ENCODE measurements around the gene VIT.

VIT gene

DNA sequence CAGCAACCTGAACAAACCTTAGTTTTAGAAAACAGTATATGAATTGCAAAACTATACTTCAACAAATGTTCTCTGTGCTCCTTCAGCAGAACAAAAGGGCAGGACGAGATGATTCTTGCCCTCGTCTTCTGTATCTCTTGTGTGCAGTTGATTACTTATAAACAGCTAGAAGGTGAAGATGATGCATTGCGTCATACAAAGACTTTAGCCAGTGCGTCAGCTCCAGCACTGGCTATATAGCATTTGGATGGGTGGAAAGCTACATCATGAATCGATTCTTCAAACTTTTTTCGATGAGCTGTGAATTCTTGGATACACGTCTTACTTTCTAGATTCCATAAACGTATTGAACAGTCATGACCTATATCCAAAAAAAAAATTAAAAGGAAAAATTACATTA, 152.8 kb downstream of the VIT start:
- no peak overlapping the region for H3K4me3 ChIP-seq (replicated peaks; ENCODE audit: insufficient read depth, low read length)
- DNase-seq (ENCODE audit: low read depth in 1 of 2, low spot score in 1 of 2): no peak
- no peak overlapping the region for H3K27ac ChIP-seq (replicated peaks)
- TF ChIP-seq GABPA (IDR thresholded peaks at IDR 0.05; ENCODE audit: low read depth) (no peak), POLR2AphosphoS5 (IDR thresholded peaks at IDR 0.05; ENCODE audit: low read depth) (no peak), SPI1 (IDR thresholded peaks at IDR 0.05; ENCODE audit: borderline replicate concordance, low read depth) (no peak)
- TF ChIP-seq, protein P1, sequence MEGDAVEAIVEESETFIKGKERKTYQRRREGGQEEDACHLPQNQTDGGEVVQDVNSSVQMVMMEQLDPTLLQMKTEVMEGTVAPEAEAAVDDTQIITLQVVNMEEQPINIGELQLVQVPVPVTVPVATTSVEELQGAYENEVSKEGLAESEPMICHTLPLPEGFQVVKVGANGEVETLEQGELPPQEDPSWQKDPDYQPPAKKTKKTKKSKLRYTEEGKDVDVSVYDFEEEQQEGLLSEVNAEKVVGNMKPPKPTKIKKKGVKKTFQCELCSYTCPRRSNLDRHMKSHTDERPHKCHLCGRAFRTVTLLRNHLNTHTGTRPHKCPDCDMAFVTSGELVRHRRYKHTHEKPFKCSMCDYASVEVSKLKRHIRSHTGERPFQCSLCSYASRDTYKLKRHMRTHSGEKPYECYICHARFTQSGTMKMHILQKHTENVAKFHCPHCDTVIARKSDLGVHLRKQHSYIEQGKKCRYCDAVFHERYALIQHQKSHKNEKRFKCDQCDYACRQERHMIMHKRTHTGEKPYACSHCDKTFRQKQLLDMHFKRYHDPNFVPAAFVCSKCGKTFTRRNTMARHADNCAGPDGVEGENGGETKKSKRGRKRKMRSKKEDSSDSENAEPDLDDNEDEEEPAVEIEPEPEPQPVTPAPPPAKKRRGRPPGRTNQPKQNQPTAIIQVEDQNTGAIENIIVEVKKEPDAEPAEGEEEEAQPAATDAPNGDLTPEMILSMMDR (IDR thresholded peaks at IDR 0.05; ENCODE audit: insufficient read depth, low read length): no peak
- TF ChIP-seq, protein P2, sequence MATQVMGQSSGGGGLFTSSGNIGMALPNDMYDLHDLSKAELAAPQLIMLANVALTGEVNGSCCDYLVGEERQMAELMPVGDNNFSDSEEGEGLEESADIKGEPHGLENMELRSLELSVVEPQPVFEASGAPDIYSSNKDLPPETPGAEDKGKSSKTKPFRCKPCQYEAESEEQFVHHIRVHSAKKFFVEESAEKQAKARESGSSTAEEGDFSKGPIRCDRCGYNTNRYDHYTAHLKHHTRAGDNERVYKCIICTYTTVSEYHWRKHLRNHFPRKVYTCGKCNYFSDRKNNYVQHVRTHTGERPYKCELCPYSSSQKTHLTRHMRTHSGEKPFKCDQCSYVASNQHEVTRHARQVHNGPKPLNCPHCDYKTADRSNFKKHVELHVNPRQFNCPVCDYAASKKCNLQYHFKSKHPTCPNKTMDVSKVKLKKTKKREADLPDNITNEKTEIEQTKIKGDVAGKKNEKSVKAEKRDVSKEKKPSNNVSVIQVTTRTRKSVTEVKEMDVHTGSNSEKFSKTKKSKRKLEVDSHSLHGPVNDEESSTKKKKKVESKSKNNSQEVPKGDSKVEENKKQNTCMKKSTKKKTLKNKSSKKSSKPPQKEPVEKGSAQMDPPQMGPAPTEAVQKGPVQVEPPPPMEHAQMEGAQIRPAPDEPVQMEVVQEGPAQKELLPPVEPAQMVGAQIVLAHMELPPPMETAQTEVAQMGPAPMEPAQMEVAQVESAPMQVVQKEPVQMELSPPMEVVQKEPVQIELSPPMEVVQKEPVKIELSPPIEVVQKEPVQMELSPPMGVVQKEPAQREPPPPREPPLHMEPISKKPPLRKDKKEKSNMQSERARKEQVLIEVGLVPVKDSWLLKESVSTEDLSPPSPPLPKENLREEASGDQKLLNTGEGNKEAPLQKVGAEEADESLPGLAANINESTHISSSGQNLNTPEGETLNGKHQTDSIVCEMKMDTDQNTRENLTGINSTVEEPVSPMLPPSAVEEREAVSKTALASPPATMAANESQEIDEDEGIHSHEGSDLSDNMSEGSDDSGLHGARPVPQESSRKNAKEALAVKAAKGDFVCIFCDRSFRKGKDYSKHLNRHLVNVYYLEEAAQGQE (IDR thresholded peaks at IDR 0.05; ENCODE audit: insufficient replicate concordance, low read depth): no peak
- no peaks in the 10 kb centered on the region for H3K27me3 ChIP-seq (ENCODE audit: insufficient read depth, poor library complexity, severe bottlenecking)

- no peaks in the 10 kb centered on the region for H3K27me3 ChIP-seq (ENCODE audit: insufficient read depth, poor library complexity, severe bottlenecking)
- no peak overlapping the region for H3K27ac ChIP-seq (replicated peaks)
- TF ChIP-seq, protein P2 (IDR thresholded peaks at IDR 0.05; ENCODE audit: insufficient replicate concordance, low read depth): no peak
- TF ChIP-seq, protein P1 (IDR thresholded peaks at IDR 0.05; ENCODE audit: insufficient read depth, low read length): no peak
- TF ChIP-seq POLR2AphosphoS5 (IDR thresholded peaks at IDR 0.05; ENCODE audit: low read depth) (no peak), GABPA (IDR thresholded peaks at IDR 0.05; ENCODE audit: low read depth) (no peak), SPI1 (IDR thresholded peaks at IDR 0.05; ENCODE audit: borderline replicate concordance, low read depth) (no peak)
- no peak for DNase-seq (ENCODE audit: low read depth in 1 of 2, low spot score in 1 of 2)
- no peak overlapping the region for H3K4me3 ChIP-seq (replicated peaks; ENCODE audit: insufficient read depth, low read length)
These were observed 157.7 kb downstream of the VIT start for GRCh38 chr2:36854241-36854640.

DNA sequence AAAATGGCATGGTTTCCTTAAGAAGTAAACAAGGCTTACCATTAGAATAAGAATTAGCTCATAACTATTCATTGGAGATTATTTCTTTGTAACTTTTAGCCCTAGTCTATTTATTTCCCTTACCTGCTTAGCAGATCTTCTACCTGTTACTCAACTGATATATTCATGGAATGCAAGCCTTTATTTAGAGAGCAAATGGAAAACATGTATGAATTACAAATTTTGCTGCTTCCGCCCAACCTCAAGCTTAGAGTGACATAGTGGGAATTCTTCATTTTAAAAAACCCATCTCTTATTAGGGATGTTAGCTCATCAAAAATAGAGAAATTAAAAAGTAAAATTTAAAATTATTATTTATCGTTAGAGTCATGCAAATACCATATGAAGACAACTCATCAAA, 158.9 kb downstream of the VIT start:
- Histone ChIP-seq H3K27me3 (ENCODE audit: insufficient read depth, poor library complexity, severe bottlenecking) (no peaks in the 10 kb centered on the region), H3K4me3 (replicated peaks; ENCODE audit: insufficient read depth, low read length) (no peak overlapping the region), H3K27ac (replicated peaks) (no peak overlapping the region)
- DNase-seq (ENCODE audit: low read depth in 1 of 2, low spot score in 1 of 2): no peak
- no peak for TF ChIP-seq GABPA (IDR thresholded peaks at IDR 0.05; ENCODE audit: low read depth)
- TF ChIP-seq POLR2AphosphoS5 (IDR thresholded peaks at IDR 0.05; ENCODE audit: low read depth): no peak
- TF ChIP-seq, protein P2 (IDR thresholded peaks at IDR 0.05; ENCODE audit: insufficient replicate concordance, low read depth): no peak

Data from HL-60 (cell line).